MCF 10A (cell line): Measurements from ENCODE around the gene TLR9. TPM values are rescaled to one million over a fixed set of nuclear protein-coding genes. Genes with fewer than 3 reads are reported as not detected.

Experiments used
- BruUV-seq: library from RNA; stranded (reverse); fragments of 400-500 nt; replicated peaks from 2 replicates; lab custom pipeline; 2021; lab: Mats Ljungman, UMichigan
- CTCF ChIA-PET: fragments of 300-600 bp; sonication (Branson Sonifier 250); formaldehyde crosslinking; extraction: SDS; loops from one replicate; lab custom pipeline; 2021; ENCODE audit warnings: antibody characterized with exemption, inconsistent platforms; lab: Yijun Ruan, JAX
- POLR2A ChIA-PET: fragments of 300-600, 350-650 bp; sonication (Branson Sonifier 250); formaldehyde crosslinking; extraction: SDS; loops from one replicate; lab custom pipeline; 2020; ENCODE audit warnings: antibody characterized with exemption, inconsistent platforms; lab: Yijun Ruan, JAX
- DNase-seq: peaks from one replicate; pipeline ENCODE4 v3.0.0-alpha.2; 2018; ENCODE audit not compliant: unreplicated experiment
- H3K27ac Mint-ChIP-seq: one replicate; pipeline ENCODE4 v1.8.0; 2022; ENCODE audit warnings: mild to moderate bottlenecking, low read depth, mixed read lengths; ENCODE audit not compliant: unreplicated experiment
- H3K27me3 Mint-ChIP-seq: one replicate; pipeline ENCODE4 v1.8.0; 2022; ENCODE audit warnings: mixed read lengths; ENCODE audit not compliant: insufficient read depth, unreplicated experiment
- H3K36me3 Mint-ChIP-seq: one replicate; pipeline ENCODE4 v1.8.0; 2022; ENCODE audit warnings: mild to moderate bottlenecking, moderate library complexity, mixed read lengths; ENCODE audit not compliant: insufficient read depth, unreplicated experiment
- H3K4me1 Mint-ChIP-seq: one replicate; pipeline ENCODE4 v1.8.0; 2022; ENCODE audit warnings: mixed read lengths; ENCODE audit not compliant: insufficient read depth, unreplicated experiment
- H3K4me3 Mint-ChIP-seq: one replicate; pipeline ENCODE4 v1.8.0; 2022; ENCODE audit warnings: mild to moderate bottlenecking, moderate library complexity, mixed read lengths; ENCODE audit not compliant: unreplicated experiment
- H3K9me3 Mint-ChIP-seq: one replicate; pipeline ENCODE4 v1.8.0; 2022; ENCODE audit warnings: mixed read lengths; ENCODE audit not compliant: unreplicated experiment
- CTCF ChIP-seq: fragments of 200-600 bp; IDR thresholded peaks from one replicate; pipeline ENCODE4 v1.8.0; 2022; ENCODE audit warnings: antibody characterized with exemption, mild to moderate bottlenecking; ENCODE audit not compliant: unreplicated experiment
- intact Hi-C: fragments of 100-400 bp; cut with micrococcal nuclease; formaldehyde crosslinking; loops from 2 replicates; pipeline ENCODE4 v1.14.1; 2022
- total RNA-seq: library from RNA; stranded (reverse); gene quantifications from 2 replicates; pipeline ENCODE4 v1.2.3, GENCODE V29; 2022

Gene TLR9
- total RNA-seq, 1 experiment from 2014 or later, result not detected

GRCh38 chr3:52185311-52185710, 40.1 kb downstream of the TLR9 start:
- intact Hi-C loops, result no loop called here
- H3K27ac Mint-ChIP-seq, result no peak overlapping the region
- no peak for TF ChIP-seq CTCF
- H3K4me1 Mint-ChIP-seq, result peaks cover 8% of the 10 kb centered on the region
- H3K9me3 Mint-ChIP-seq, result no peaks in the 10 kb centered on the region
- CTCF ChIA-PET, result interaction anchor here (0.6 to 1.9 kb wide), 2 partner anchors 35 to 849 kb away, joined by 4 to 6 read pairs; no protein-coding TSS in a partner anchor
- DNase-seq, result no peak
- H3K27me3 Mint-ChIP-seq, result no peaks in the 10 kb centered on the region
- H3K36me3 Mint-ChIP-seq, result no peaks in the 10 kb centered on the region
- no peak overlapping the region for H3K4me3 Mint-ChIP-seq
- POLR2A ChIA-PET, result no interaction called here
- no TSS peak for BruUV-seq

GRCh38 chr3:52184690-52185089, 40.8 kb downstream of the TLR9 start:
- no peaks in the 10 kb centered on the region for H3K27me3 Mint-ChIP-seq
- no peak overlapping the region for H3K4me3 Mint-ChIP-seq
- intact Hi-C loops, result no loop called here
- H3K4me1 Mint-ChIP-seq, result peaks cover 5% of the 10 kb centered on the region
- CTCF ChIA-PET, result interaction anchor here (0.6 to 1.1 kb wide), 2 partner anchors 36 to 850 kb away, joined by 4 to 5 read pairs; no protein-coding TSS in a partner anchor
- POLR2A ChIA-PET, result interaction anchor here (0.7 kb wide), 1 partner anchor 30 kb away, joined by 3 read pairs; the partner anchor contains the start of gene POC1A
- no peaks in the 10 kb centered on the region for H3K36me3 Mint-ChIP-seq
- H3K27ac Mint-ChIP-seq, result no peak overlapping the region
- H3K9me3 Mint-ChIP-seq, result no peaks in the 10 kb centered on the region
- TF ChIP-seq CTCF, result no peak
- no peak for DNase-seq
- no TSS peak for BruUV-seq

GRCh38 chr3:52183786-52184445, 41.5 kb downstream of the TLR9 start:
- no peaks in the 10 kb centered on the region for H3K9me3 Mint-ChIP-seq
- POLR2A ChIA-PET, result interaction anchor here (0.7 to 1.1 kb wide), 2 partner anchors 29 to 33 kb away, joined by 3 to 4 read pairs; partner anchors contain the start of gene POC1A
- H3K27me3 Mint-ChIP-seq, result no peaks in the 10 kb centered on the region

More at GRCh38 chr3:52183786-52184445, 41.5 kb downstream of the TLR9 start:
- H3K36me3 Mint-ChIP-seq, result no peaks in the 10 kb centered on the region
- CTCF ChIA-PET, result interaction anchor here (0.6 to 1.1 kb wide), 3 partner anchors 37 to 172 kb away, joined by 3 to 5 read pairs (median 3); no protein-coding TSS in a partner anchor
- TF ChIP-seq CTCF, result no peak
- H3K27ac Mint-ChIP-seq, result no peak overlapping the region
- no peak for DNase-seq
- intact Hi-C loops, result no loop called here
- no TSS peak for BruUV-seq
- H3K4me3 Mint-ChIP-seq, result no peak overlapping the region
- H3K4me1 Mint-ChIP-seq, result peaks cover 5% of the 10 kb centered on the region
